RWPE1 (cell line): ENCODE measurements around the gene TMEFF1.

Experiments
- CTCF ChIA-PET: fragments of 350-600 bp; sonication (Branson Sonifier 250); formaldehyde crosslinking; extraction: SDS; loops from one replicate; lab custom pipeline; 2021; lab: Yijun Ruan, JAX
- POLR2A ChIA-PET: fragments of 400-600 bp; formaldehyde crosslinking; extraction: SDS; loops from one replicate; lab custom pipeline; 2020; ENCODE audit warnings: antibody characterized with exemption; ENCODE audit not compliant: low non-redundant PET; lab: Yijun Ruan, JAX
- DNase-seq: peaks from one replicate; pipeline ENCODE4 v3.0.0; 2012; ENCODE audit warnings: low spot score
- H3K27ac ChIP-seq: fragments of 450-650 bp; 2 replicates; pipeline ENCODE4 v1.5.1; 2017
- CTCF ChIP-seq: fragments of 450-650 bp; conservative IDR thresholded peaks from 2 replicates; pipeline ENCODE4 v1.5.1; 2017; ENCODE audit warnings: low read depth, mild to moderate bottlenecking

The TMEFF1 gene

GRCh38 chr9:100466829-100467221 is 6.1 kb upstream of the TMEFF1 start:
- H3K27ac ChIP-seq, result no peak overlapping the region
- CTCF ChIA-PET, result interaction anchor here (0.7 to 0.8 kb wide), 2 partner anchors 27 to 1051 kb away, joined by 4 read pairs; no protein-coding TSS in a partner anchor
- TF ChIP-seq CTCF, result no peak
- POLR2A ChIA-PET, result no interaction called here
- DNase-seq, result no peak

- no peak for TF ChIP-seq CTCF
- no peak for DNase-seq
- no peak overlapping the region for H3K27ac ChIP-seq
- CTCF ChIA-PET, result no interaction called here
- POLR2A ChIA-PET, result no interaction called here
Measured at GRCh38 chr9:100468041-100468440, 4.9 kb upstream of the TMEFF1 start.

GRCh38 chr9:100472268-100472667 is 681 bp upstream of the TMEFF1 start:
- TF ChIP-seq CTCF, result no peak
- CTCF ChIA-PET, result interaction anchor here (0.5 kb wide), 1 partner anchor 11 kb away, joined by 3 read pairs; no protein-coding TSS in a partner anchor
- POLR2A ChIA-PET, result no interaction called here
- no peak for DNase-seq
- H3K27ac ChIP-seq, result no peak overlapping the region

GRCh38 chr9:100473276-100474081 is 530 bp downstream of the TMEFF1 start:
- no peak for TF ChIP-seq CTCF
- no peak overlapping the region for H3K27ac ChIP-seq
- DNase-seq, result peak; percentile 48
- ChIA-PET POLR2A (no interaction called here), CTCF (interaction anchor here (0.6 kb wide), 1 partner anchor 32 kb away, joined by 4 read pairs; no protein-coding TSS in a partner anchor)

GRCh38 chr9:100474082-100474923 is 1.4 kb downstream of the TMEFF1 start:
- no peak for TF ChIP-seq CTCF
- H3K27ac ChIP-seq, result no peak overlapping the region
- peak; percentile 16 for DNase-seq
- ChIA-PET POLR2A (no interaction called here), CTCF (no interaction called here)

- CTCF ChIA-PET, result no interaction called here
- POLR2A ChIA-PET, result no interaction called here
- TF ChIP-seq CTCF, result no peak
- no peak overlapping the region for H3K27ac ChIP-seq
- no peak for DNase-seq
Measured at GRCh38 chr9:100474924-100475276, 2.0 kb downstream of the TMEFF1 start.
